Stromal cell of bone marrow (primary cell): ENCODE results near the gene LSP1.
"Not testable (repeated sequence)": the region's sequence is repeated elsewhere in the genome, so short reads cannot be mapped to it uniquely, and the experiment has no call there.

Source experiments
- DNase-seq: peaks from one replicate; pipeline ENCODE4 v3.0.0-alpha.2; 2012; ENCODE audit warnings: low read depth

Gene LSP1

DNA sequence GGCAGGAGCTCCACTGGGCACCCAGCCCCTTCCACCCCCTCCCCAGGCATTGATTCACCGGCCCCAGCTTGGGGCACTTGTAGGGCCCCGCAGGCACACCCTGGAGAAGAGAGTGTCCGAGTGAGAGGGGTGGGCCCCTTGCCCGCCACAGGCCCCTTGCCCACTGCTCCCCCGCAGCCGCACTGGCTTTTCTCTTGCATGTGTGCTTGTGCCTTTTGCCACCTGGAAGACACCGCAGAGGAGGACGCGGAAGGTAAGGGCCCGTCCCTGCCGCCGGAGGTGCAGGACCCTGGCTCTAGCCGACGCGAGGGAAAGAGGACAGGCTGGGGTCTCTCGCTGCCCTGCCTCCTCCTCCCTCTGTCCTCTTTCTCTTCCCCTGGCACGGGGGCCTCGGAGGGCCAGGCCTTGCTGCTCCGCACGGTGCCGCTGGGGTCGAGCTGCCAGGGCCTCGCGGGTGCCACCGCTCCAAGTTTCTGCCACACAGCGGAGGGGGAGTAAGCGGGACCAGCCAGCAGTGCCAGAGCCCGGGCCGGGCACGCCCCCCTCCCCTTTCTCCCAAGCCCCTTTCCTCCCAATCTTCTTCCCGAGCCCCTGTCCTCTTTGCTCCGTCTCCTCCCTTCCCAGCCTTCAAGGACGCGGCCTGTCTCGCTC, 76.1 kb downstream of the LSP1 start:
- DNase-seq, result no peak

DNA sequence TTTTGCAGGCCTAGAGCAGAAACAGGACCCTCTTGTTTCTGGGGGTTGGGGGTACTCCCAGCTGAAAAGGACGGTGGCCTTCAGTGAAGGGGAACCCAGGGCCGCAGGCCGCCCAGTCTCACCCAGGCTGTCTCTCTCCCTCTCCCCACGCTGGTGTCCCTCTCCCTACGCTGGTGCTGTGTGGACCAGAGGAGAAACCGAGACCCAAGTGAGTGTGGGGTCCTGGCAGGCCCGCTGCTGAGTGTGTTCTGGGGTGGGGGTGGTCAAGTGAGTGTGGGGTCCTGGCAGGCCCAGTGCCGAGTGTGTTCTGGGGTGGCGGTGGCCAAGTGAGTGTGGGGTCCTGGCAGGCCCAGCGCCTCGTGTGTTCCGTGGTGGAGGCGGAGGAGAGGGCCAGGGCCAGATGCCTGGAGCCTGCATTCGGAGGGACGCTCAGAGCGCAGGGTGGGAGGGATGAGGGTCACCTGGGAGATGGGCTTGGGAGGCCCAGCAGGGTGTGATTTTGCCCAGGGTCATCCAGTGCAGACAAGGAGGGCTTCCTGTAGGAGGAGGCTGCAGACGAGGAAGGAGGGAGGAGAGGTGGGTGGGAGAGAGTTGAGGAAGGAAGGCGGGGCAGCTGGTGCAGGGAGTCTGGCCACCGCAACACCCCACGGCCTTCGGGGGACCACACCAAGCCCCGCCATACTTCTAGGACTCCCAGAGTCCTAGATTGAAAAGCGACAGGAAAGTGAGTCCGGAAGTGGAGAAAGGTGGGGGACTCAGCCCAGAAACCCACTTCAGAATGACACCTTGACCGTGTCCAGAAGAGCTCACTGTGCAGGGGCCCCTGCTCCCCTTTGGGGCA, 77.0 kb downstream of the LSP1 start:
- no peak for DNase-seq

DNA sequence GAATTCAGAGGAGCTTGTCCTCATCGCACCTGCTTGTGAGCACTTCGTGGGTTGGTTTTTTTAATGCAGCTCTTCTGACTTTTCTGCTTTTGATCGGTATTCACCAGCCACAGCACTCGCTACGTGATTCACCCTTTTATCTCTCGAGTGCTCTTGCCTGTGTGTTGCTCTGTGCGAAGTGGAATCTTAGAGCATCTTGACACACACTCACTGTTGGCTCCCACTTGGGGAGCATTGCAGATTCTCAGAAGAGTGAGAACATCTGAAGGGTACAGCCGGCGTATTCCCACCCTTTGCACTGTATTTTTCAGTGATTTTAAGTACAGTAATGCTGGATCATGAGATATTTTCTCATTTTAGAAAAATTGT, 77.6 kb downstream of the LSP1 start:
- no peak for DNase-seq

DNA sequence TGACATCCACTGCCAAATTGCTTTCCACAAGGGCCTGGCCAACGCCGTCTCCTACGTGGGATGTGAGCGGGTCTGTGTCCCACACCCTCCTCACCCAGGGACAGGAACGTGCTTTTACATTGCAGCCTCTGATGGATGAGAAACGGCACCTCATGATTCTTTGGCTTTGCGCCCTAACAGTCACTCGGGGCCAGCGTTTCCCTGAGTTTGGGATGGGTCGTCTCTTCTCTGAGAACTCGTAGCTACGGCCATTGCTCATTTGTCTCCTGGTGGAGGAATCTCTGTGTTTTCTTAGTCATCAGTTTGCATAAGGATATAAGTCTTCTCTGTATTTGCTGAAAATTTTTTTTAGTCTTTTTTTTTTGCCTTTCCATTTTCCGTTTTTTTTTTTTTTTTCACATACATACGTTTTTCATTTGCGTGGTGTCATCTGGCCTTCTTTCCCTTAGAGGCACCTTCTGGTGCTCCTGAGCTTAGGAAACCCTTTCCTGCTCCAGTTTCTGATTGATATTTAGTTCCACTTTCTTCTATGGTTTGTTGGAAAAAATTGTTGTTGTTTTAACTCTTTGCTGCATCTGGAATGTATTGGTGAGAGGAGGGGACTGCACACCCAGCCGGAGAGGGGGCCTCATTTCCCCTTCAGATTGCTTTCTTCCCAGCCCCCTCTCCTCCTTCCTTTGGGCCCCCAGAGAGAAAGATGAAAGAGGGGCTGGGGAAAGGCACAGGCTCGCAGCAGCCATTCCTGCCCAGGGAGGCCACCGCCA, 78.6 kb downstream of the LSP1 start:
- DNase-seq, result peak; percentile 49

DNA sequence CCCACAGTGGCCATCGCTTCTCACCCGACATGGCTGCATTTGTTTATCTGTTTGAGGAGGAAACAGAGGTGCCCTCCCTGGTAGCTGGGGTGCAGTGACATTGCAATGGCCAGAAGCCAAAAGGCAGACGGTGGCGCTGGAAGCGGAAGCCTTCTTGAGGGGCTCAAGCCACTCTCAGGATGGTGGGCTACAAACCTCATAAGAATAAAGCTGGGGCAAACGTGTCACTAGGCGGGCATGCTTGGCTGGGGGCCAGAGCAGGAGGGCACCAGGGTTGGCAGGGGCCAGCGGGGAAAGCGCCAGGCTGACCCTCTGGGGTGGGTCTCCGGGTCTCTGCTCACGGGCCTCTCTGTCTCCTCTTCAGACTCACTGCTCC, 79.2 kb downstream of the LSP1 start:
- DNase-seq, result no peak

DNA sequence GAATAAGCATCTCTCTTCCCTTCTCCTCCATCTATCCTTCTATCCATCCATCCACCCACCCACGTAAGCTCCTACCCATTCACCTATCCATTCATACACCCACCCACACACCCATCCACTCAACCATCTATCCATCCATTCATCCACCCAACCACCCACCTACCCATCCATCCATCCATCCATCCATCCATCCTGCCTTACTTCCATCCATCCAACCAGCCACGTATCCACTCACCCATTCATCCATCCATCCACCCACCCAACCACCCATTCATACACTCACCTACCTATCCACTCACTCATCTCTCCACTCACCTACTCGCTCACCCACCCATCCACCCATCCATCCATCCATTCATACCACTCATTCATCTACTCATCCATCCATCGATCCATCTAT, 79.8 kb downstream of the LSP1 start:
- no peak for DNase-seq

DNA sequence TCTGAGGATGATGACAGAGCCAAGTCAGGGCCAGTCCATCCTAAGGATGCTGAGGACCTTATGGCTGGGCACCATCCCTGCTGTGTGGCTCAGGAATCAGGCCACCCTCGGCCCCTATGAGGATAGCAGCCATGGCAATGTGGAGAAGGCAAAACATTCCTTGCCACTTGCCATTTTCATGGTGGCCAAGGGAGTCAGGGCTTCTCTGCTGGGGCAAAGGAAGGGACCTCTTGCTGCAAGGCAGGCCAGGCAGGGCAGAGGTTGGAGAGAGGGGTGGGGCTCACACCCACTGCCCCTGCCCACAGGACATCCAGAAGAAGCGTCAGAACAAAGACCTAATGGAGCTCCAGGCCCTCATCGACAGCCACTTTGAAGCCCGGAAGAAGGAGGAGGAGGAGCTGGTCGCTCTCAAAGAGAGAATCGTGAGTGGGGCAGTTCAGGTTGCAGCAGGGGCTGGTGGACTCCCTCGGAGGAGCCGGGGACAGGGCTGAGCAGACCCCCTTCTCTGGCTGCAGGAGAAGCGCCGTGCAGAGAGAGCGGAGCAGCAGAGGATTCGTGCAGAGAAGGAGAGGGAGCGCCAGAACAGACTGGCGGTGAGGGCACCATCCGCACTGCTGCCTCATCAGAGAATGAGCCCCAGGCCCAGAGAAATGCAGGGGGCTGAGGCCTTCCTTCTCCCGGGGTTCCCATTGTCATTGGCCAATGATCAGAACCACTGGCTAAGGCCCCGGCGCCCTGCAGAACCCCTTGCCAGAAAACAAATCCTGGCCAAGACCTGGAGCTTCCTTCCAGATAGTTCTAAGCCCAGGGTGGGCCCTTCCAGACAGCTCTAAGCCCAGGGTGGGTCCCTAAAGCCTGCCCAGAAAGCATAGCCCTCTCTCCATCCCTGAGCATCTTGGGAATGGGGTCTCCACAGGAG, 80.8 kb downstream of the LSP1 start:
- no peak for DNase-seq

DNA sequence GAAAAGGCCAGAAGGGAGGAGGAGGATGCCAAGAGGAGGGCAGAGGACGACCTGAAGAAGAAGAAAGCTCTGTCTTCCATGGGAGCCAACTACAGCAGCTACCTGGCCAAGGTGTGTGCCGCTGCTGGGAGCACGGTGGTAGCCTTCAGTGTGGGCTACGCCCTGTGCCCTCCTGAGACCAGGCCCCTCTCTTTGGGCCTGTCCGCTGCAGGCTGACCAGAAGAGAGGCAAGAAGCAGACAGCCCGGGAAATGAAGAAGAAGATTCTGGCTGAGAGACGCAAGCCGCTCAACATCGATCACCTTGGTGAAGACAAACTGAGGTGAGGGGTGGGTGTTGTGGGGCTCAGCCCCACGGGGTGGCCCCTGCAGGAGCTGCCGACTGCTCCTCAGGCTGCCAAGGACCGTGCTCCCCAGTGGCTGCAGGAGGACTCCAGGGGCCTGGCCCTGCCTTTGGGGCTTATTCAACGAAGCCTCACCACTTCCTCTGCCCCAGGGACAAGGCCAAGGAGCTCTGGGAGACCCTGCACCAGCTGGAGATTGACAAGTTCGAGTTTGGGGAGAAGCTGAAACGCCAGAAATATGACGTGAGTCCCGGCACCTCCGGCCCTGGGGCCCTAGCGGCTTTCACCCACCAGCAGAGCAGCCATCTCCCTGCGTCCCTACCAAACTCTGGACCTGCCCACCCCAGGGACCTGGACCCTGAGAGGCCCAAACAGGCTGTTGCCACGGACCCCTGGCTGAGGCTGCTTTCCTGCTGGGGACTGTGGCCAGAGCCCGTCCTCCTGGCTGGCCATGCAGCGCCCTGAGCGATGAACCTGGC, 81.7 kb downstream of the LSP1 start:
- DNase-seq, result no peak

DNA sequence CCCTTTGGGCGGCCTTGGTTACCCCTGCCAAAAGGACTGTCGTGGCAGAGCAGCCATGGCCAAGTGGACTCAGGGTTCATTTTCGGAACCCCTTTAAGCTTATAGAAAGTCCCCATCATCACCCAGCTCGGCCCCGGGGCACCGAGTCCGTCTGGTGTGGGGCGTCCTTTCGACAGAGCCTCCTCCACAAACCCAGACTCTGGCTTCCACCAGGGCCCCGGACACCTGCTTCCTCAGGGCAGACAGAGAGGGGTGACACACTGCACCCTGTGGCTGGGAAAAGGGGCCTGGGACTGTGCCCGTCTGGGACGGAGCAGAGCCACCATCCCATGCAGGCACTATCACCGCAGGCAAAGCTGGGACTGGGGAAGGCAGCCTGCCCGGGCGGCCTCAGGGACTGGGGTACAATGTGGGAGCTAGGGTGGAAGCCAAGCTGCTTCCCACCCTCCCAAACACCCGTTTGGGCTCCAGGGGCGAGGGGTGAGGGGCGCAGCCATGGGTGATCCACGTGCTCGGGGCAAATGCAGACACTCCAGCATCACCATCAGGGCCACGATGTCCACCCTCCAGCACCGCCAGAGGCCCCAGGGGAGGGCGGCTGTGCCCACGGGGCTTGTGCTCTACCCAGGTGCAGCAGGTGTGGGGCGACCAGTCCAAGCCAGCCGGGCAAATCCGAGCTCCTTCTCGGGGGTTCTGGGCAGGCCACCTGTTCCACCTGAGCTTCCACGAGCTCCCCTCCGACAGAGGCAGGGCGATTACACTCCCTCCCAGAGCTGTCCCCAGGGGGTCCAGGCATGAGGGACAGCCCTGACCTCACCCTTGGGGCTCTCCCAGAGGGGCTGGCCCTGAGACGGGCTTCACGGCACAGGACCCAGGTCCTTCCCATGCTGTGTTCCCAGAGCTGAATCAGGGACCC, 82.5 kb downstream of the LSP1 start:
- no peak for DNase-seq

DNA sequence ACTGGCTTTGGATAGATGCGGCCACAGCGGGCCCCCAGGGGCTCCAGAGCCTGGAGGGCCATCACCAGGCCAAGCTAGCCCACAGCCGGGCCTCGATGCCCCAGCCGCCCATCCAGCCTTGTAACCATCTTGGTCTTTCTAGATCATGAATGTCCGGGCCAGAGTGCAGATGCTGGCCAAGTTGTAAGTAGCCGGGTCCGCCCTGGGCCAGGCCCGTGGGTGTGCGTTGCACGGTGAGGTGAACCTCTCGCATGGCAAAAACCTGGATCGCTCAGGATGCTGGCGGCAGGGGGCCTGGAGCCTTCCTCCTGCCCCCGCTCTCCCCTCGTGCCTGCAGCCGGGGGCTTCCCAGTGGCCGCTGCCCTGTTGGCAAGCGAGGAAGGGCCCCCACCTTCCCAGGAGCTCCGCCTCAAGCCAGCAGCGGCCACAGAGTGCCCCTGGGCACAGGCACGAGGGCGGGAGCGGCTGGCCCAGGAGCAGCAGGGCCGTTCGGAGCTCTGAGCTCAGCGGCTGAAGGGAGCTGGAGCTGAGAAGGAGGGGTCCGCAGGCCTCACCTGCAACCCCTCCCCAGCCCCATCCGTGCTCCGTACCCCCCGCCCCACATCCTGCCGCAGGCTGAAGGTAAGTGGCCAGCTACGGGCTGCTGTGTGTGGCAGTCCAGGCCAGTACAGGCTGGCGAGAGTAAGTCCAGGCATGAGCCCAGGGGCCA, 83.3 kb downstream of the LSP1 start:
- DNase-seq, result no peak

DNA sequence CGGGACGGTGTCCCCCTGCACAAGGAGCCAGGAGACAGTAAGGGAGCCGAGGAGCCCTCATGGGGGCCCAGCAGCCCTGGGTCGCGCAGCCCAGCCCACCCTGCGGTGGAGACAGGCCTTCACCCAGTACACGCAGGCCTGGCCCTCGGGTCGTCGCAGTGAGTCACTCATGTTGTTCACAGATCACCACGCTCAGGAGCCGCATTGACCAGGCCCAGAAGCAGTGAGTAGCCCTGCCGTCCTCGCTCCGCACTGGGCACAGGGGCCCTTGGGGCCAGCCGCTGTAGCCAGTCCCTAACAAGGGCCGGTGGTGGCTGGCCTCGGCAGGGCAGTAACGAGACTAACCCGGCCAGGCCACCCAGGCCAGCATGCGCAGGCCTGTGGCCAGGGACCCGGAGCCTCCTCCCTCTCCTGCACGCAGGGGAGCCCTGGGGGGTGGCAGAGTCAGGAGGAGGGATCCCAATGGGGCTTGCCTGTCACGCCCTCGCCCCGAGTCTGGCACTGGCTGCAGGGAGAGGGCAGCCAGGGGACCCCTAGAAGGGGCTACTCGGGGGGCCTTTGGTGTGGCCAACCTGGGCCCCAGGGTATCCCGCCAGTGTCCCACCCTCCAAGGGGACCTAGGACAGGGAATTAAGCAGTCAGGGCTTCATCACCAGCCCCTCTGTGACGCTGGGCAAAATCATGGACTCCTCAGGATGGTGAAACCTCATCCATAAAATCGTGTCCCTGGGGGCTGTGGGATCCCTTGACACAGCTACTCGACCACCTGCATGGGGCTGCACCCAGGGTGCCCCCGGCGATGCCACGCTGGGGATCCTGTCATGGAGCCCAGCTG, 84.1 kb downstream of the LSP1 start:
- DNase-seq, result no peak

DNA sequence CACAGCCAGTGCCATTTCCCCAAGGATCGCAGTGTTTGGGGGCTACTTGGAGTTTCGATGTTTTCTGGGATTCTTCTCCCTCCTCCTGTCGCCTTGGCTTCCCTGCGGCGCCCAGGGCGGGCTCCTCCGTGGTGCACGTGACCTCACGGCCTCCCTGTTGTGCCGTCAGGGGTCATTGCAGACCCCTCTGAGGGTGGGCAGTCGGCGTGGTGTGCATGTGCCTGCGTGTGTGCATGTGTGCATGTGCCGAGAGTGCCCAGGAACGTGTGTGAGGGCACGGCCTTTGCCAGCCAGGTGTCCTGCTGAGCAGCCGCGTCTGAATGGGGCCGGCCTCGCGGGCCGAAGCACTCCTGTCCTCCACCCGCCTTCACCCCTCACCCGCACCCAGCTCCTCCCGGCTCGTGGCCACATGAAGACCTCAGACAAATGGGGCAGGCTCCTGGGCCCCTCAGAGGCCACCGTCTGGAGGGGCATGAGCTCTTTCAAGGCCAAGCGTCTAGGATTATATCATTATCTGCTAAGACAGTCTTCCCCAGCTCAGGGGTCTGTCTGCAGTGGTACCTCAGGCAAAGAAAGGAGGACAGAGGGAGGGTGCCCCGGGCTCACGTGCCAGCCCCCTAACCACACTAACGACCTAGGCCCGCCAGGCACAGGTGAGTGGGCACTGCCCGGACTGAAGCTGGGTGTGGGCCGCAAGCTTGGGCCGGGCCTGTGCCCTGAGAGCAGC, 84.9 kb downstream of the LSP1 start:
- no peak for DNase-seq

DNA sequence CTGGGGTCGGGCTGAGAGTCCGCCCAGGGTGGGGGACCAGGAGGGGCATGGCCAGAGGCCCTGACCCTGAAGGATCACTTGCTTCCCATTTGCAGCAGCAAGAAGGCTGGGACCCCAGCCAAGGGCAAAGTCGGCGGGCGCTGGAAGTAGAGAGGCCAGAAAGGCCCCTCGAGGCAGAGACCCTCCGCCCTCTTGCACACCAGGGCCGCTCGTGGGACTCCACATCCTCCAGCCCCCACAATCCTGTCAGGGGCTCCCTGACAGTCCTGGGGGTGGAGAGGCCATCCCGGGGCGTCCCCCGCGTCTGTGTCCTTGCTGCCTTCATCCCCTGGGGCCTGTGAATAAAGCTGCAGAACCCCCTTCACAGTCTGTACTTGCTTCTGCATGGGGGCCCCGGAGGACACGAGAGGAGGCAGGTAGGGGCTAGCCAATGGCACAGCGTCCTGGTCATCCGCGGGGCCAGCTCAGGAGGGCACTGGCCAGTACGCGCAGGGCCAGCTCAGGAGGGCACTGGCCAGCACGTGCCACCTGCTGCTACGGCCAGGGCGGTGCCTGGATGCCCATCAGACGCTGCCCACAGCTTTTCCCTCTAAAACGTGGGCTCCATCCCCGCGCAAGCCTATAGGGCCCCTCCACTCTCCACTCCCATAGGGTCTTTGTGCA, 85.6 kb downstream of the LSP1 start:
- no peak for DNase-seq

DNA sequence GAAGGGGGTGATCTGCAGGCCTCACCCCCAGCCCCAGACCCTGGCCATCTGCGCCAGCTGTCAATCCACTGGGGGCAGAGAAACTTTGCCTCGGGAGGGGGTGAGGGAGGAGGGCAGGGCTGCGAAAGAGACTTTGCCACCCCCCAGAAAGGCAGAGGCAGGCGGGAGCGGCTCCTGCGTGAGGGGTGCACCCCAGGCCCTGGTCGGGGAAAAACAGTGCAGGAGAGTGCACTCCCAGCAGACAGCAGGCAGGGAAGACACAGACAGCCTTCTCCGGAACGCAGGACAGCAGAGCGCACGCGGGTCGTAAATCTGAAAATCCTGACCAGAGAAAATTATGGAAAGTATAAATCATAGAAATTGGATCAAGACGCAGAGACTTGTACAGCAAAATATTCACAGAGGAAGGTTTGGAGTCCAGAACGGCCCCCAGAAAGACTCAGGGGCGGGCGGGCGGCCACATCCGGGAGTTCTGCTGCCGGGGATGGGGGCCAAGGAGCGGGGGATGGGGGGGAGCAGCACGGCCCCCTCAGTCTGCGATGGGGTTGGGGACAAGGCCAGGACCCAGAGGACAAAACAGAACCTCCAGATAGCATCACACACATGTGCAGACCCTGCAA, 86.2 kb downstream of the LSP1 start:
- no peak for DNase-seq

DNA sequence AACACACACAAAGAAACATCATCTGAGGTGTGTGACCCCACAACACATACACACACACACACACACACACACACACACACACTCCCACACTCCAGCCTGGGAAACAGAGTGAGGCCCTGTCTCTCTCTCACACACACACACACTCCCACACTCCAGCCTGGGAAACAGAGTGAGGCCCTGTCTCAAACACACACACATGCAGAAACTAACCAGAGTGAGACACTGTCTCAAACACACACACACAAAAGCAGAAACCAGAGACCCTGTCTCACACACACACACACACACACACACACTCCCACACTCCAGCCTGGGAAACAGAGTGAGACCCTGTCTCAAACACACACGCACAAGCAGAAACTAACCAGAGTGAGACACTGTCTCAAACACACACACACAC, 86.9 kb downstream of the LSP1 start:
- not testable (repeated sequence) for DNase-seq
